K562 (cell line): ENCODE measurements around the gene BZW1. TPM values are rescaled to one million over a fixed set of nuclear protein-coding genes. Genes with fewer than 3 reads are reported as not detected.
A peak's percentile ranks its signal among the peaks of the same experiment; 100 is the strongest.

Experiments
- ATAC-seq: fragments of 200-7000 bp; cut with Tn5 transposase; 3 replicates; pipeline ENCODE4 v1.9.1; 2020; ENCODE audit warnings: moderate library complexity
- BruUV-seq: library from RNA; stranded (reverse); fragments of 400-500 nt; replicated peaks from 2 replicates; lab custom pipeline; 2021; lab: Mats Ljungman, UMichigan
- CTCF ChIA-PET: fragments of 300-600 bp; formaldehyde crosslinking; extraction: SDS; loops from one replicate; lab custom pipeline; 2021; ENCODE audit warnings: low intra/inter-chr PET ratio; lab: Yijun Ruan, JAX
- POLR2A ChIA-PET: fragments of 300-600, 350-650 bp; sonication (Branson Sonifier 250); formaldehyde crosslinking; extraction: SDS; loops from one replicate; lab custom pipeline; 2021; ENCODE audit warnings: antibody characterized with exemption, inconsistent platforms; lab: Yijun Ruan, JAX
- DNase-seq, 4 experiments: peaks; one replicate each; pipeline versions ENCODE4 v3.0.0 to v3.0.0-alpha.2; 2011 to 2018; ENCODE audit warnings: low spot score in 3 of 4, mixed read lengths in 3 of 4; ENCODE audit errors: extremely low read depth in 1 of 4
- FAIRE-seq: peaks from 2 replicates; lab custom pipeline; 2011; peaks lifted over from hg19 to GRCh38; lab: Jason Lieb, UNC
- H2AFZ ChIP-seq: 2 replicates; pipeline ENCODE4 v1.6.0; 2011; ENCODE audit warnings: low read depth, low read length, control low read depth, inconsistent platforms
- H3K27ac ChIP-seq: fragments of 200-600 bp; 3 replicates; pipeline ENCODE4 v1.8.0; 2011; ENCODE audit warnings: low read depth, mild to moderate bottlenecking, control low read depth, inconsistent platforms, low read length, moderate library complexity, mixed read lengths; ENCODE audit errors: extremely low read depth
- H3K27me3 ChIP-seq, 2 experiments: fragments of 300-600 bp in 1 of 2; 2 replicates in 1 of 2; 3 replicates in 1 of 2; pipeline versions ENCODE4 v1.6.0 to v1.8.0; 2011; ENCODE audit warnings: inconsistent platforms in 2 of 2, low read length in 2 of 2, mild to moderate bottlenecking in 1 of 2, mixed read lengths in 1 of 2, moderate library complexity in 1 of 2; ENCODE audit not compliant: control insufficient read depth in 2 of 2, insufficient read depth in 2 of 2
- H3K36me3 ChIP-seq: fragments of 300-600 bp; 3 replicates; pipeline ENCODE4 v1.8.0; 2011; ENCODE audit warnings: mild to moderate bottlenecking, low read length, inconsistent platforms; ENCODE audit not compliant: control insufficient read depth, insufficient read depth
- H3K4me1 ChIP-seq, 2 experiments: fragments of 200-600 bp in 1 of 2; replicated peaks in 1 of 2; 2 replicates in 1 of 2; 3 replicates in 1 of 2; pipeline versions ENCODE4 v1.5.1 to v1.8.0; 2011; ENCODE audit warnings: inconsistent platforms in 2 of 2, low read length in 2 of 2, mild to moderate bottlenecking in 1 of 2, mixed read lengths in 1 of 2, moderate library complexity in 1 of 2; ENCODE audit not compliant: control insufficient read depth in 2 of 2, insufficient read depth in 2 of 2
- H3K4me2 ChIP-seq: 2 replicates; pipeline ENCODE4 v1.6.1; 2011; ENCODE audit warnings: low read length, control low read depth, inconsistent platforms, mixed read lengths; ENCODE audit not compliant: insufficient read depth
- H3K4me3 ChIP-seq: fragments of 200-600 bp; sonication (generic), shearing (Covaris generic); 2 replicates; pipeline ENCODE4 v1.5.1; 2016; ENCODE audit warnings: control low read depth, inconsistent platforms
- H3K79me2 ChIP-seq: fragments of 200-600 bp; 3 replicates; pipeline ENCODE4 v1.8.0; 2011; ENCODE audit warnings: low read length, inconsistent platforms; ENCODE audit not compliant: control insufficient read depth, insufficient read depth
- H3K9ac ChIP-seq, 2 experiments: 2 replicates each; pipeline versions ENCODE4 v1.6.0 to v1.6.1; 2011; ENCODE audit warnings: low read depth in 2 of 2, low read length in 2 of 2, control low read depth in 1 of 2, inconsistent platforms in 1 of 2, mild to moderate bottlenecking in 1 of 2, mixed read lengths in 1 of 2; ENCODE audit not compliant: insufficient read depth in 1 of 2
- H3K9me1 ChIP-seq: one replicate; pipeline ENCODE4 v1.6.0; 2011; ENCODE audit warnings: inconsistent platforms, mild to moderate bottlenecking, low read length, moderate library complexity; ENCODE audit not compliant: control insufficient read depth, insufficient read depth
- H3K9me3 ChIP-seq: replicated peaks from 2 replicates; pipeline ENCODE4 v1.5.1; 2011; ENCODE audit warnings: low read depth, low read length, inconsistent platforms; ENCODE audit not compliant: control insufficient read depth, insufficient read depth
- H4K20me1 ChIP-seq: replicated peaks from 2 replicates; pipeline ENCODE4 v1.6.1; 2011; ENCODE audit warnings: low read length, inconsistent platforms, mixed read lengths; ENCODE audit not compliant: control insufficient read depth, insufficient read depth
- BHLHE40 ChIP-seq: IDR thresholded peaks from 2 replicates; pipeline ENCODE4 v1.6.1; 2011; ENCODE audit warnings: low read length, improper control_type of control experiment
- CTBP1 ChIP-seq: fragments of 450-650 bp; IDR thresholded peaks from 2 replicates; pipeline ENCODE4 v1.6.1; 2016; ENCODE audit warnings: borderline replicate concordance
- HNRNPUL1 ChIP-seq: fragments of 200-400 bp; formaldehyde crosslinking; IDR thresholded peaks from 2 replicates; pipeline ENCODE4 v1.6.1; 2017; ENCODE audit warnings: low read length
- MBD1 ChIP-seq: fragments of 250-450 bp; sonication (Bioruptor Pico); IDR thresholded peaks from 2 replicates; pipeline ENCODE4 v1.8.0; 2022; ENCODE audit warnings: inconsistent platforms
- MYBL2 ChIP-seq, 2 experiments: fragments of 450-650 bp in 1 of 2; sonication (generic) in 1 of 2; formaldehyde crosslinking in 1 of 2; IDR thresholded peaks; 2 replicates each; pipeline versions ENCODE4 v1.6.1 to v1.8.1; 2017 to 2022; ENCODE audit warnings: borderline replicate concordance in 1 of 2, inconsistent platforms in 1 of 2, low read depth in 1 of 2, mild to moderate bottlenecking in 1 of 2, missing genetic modification reagents in 1 of 2, moderate library complexity in 1 of 2
- SMARCA5 ChIP-seq: fragments of 450-650 bp; IDR thresholded peaks from 2 replicates; pipeline ENCODE4 v1.6.1; 2016
- ZNF121 ChIP-seq: sonication (generic); formaldehyde crosslinking; conservative IDR thresholded peaks from 2 replicates; pipeline ENCODE4 v1.8.0; 2022; ENCODE audit warnings: missing genetic modification reagents
- ZNF431 ChIP-seq: sonication (generic); formaldehyde crosslinking; IDR thresholded peaks from 2 replicates; pipeline ENCODE4 v1.8.0; 2022; ENCODE audit warnings: mild to moderate bottlenecking, missing genetic modification reagents
- WGBS: fragments of 100-300 bp; shearing (Covaris generic); methylation state at CpG from one replicate; pipeline ENCODE4 v1.1.6; 2016; ENCODE audit warnings: low coverage, mixed read lengths; ENCODE audit not compliant: insufficient coverage; ENCODE audit errors: missing lambda C conversion rate; 5-methylcytosine and 5-hydroxymethylcytosine counted together
- in situ Hi-C: fragments of 300-500 bp; cut with MboI; formaldehyde crosslinking; loops from 4 replicates; pipeline ENCODE4 v1.15.0; 2018; ENCODE audit warnings: inconsistent platforms, mixed read lengths
- intact Hi-C: fragments of 100-400 bp; cut with micrococcal nuclease; formaldehyde crosslinking; loops from 2 replicates; pipeline ENCODE4 v1.14.2; 2022
- polyA plus RNA-seq, 8 experiments: library from polyadenylated mRNA; depleted of rRNA in 4 of 8; stranded (reverse) in 5 of 8; unstranded in 3 of 8; fragments of >200 nt; fragmentation: Nextera tagmentation in 2 of 8; fragmentation: Illumina TruSeq in 1 of 8; extraction: Ambion mirVana in 2 of 8; extraction: Trizol in 1 of 8; gene quantifications; 2 replicates each; pipeline versions ENCODE4 v1.2.1 to v1.2.3, GENCODE V29; 2011 to 2014; ENCODE audit warnings: inconsistent platforms in 1 of 8, missing spikeins in 1 of 8
- total RNA-seq, 7 experiments: library from RNA; depleted of rRNA in 6 of 7; stranded (reverse); fragments of >200 nt in 6 of 7; fragmentation: Illumina TruSeq in 2 of 7; extraction: Trizol in 2 of 7; gene quantifications; 2 replicates each; pipeline versions ENCODE4 v1.2.1 to v1.2.3, GENCODE V29; 2011 to 2021; ENCODE audit warnings: low replicate concordance in 1 of 7

The BZW1 gene
- total and polyA plus RNA-seq, 9 of the 15 experiments (the other 6 are each of a cell fraction or from before 2014, with no cell fraction given), result 110 to 244 (median 198) TPM

GRCh38 chr2:200828572-200829257 lies 17.0 kb downstream of the BZW1 start:
- H3K4me3 ChIP-seq, result no peak overlapping the region
- H3K27ac ChIP-seq, result no peak overlapping the region
- POLR2A ChIA-PET, result interaction anchor here (0.8 to 3.2 kb wide), 5 partner anchors 11 to 32 kb away, joined by 3 to 17 read pairs (median 5); no protein-coding TSS in a partner anchor
- H3K36me3 ChIP-seq, result peaks cover 4% of the 10 kb centered on the region; the same call in 1 of the 3 replicates
- CTCF ChIA-PET, result no interaction called here
- FAIRE-seq (no peak), DNase-seq (no peak)
- no peak overlapping the region for H3K9ac ChIP-seq
- no peaks in the 10 kb centered on the region for H3K27me3 ChIP-seq
- in situ Hi-C loops, result no loop called here
- H4K20me1 ChIP-seq, result no peaks in the 10 kb centered on the region
- BruUV-seq, result no TSS peak
- no peak overlapping the region for H3K4me2 ChIP-seq
- H3K4me1 ChIP-seq, result no peaks in the 10 kb centered on the region
- no peaks in the 10 kb centered on the region for H3K9me1 ChIP-seq
- H2AFZ ChIP-seq, result no peak overlapping the region
- TF ChIP-seq HNRNPUL1 (no peak), MYBL2 (IDR thresholded peaks at IDR 0.05; ENCODE audit: low read depth) (no peak), MYBL2 (CRISPR knock-in tag; IDR thresholded peaks at IDR 0.05; ENCODE audit: borderline replicate concordance) (no peak), BHLHE40 (no peak), MBD1 (CRISPR knock-in tag) (no peak), ZNF121 (CRISPR knock-in tag) (peak; percentile 71), CTBP1 (no peak), ZNF431 (CRISPR knock-in tag) (no peak), SMARCA5 (no peak)
- TF ChIP-seq, all 486 proteins: peak for 1
- Histone ChIP-seq H3K9me3 (no peaks in the 10 kb centered on the region), H3K79me2 (no peaks in the 10 kb centered on the region)
- ATAC-seq, result no peak
- WGBS, result 66% methylated on average over 7 of the region's 9 CpGs
- intact Hi-C loops, result no loop called here
